Stimulated activated CD4-positive, alpha-beta T cell treated with anti-CD3 and anti-CD28 coated beads, Interleukin-1b, Interleukin-23, amount 100 ng/mL, for 1 hour (primary cell): Measurements from ENCODE around the gene CFAP45.

Experiments
- DNase-seq, 2 donors: peaks; one replicate each; pipeline ENCODE4 v3.0.0-alpha.2; 2020; ENCODE audit warnings: low read depth in 2 of 2

CFAP45 gene

GRCh38 chr1:159923203-159924024, 23.4 kb upstream of the CFAP45 start:
- peak; percentile 36 to 76 for DNase-seq

- DNase-seq = no peak
These were observed 22.7 kb upstream of the CFAP45 start for GRCh38 chr1:159922511-159923202.

- no peak for DNase-seq
These were observed 21.9 kb upstream of the CFAP45 start for GRCh38 chr1:159921700-159922504.

- DNase-seq = no peak
These were observed 21.3 kb upstream of the CFAP45 start for GRCh38 chr1:159921251-159921650.

- DNase-seq = no peak
These were observed 20.7 kb upstream of the CFAP45 start for GRCh38 chr1:159920651-159921050.

- no peak for DNase-seq
These were observed 20.2 kb upstream of the CFAP45 start for GRCh38 chr1:159920202-159920601.

- no peak for DNase-seq
These were observed 19.4 kb upstream of the CFAP45 start for GRCh38 chr1:159919236-159919865.

GRCh38 chr1:159918352-159919200, 18.6 kb upstream of the CFAP45 start:
- DNase-seq = no peak

GRCh38 chr1:159917533-159918351, 17.8 kb upstream of the CFAP45 start:
- DNase-seq = no peak

GRCh38 chr1:159916242-159917051, 16.5 kb upstream of the CFAP45 start:
- no peak for DNase-seq

GRCh38 chr1:159915571-159916241, 15.7 kb upstream of the CFAP45 start:
- no peak for DNase-seq

GRCh38 chr1:159914252-159915018, 14.5 kb upstream of the CFAP45 start:
- no peak for DNase-seq

- no peak for DNase-seq
These were observed 13.7 kb upstream of the CFAP45 start for GRCh38 chr1:159913451-159914192.

GRCh38 chr1:159911326-159912070, 11.5 kb upstream of the CFAP45 start:
- DNase-seq = no peak

- DNase-seq = no peak
These were observed 8.3 kb upstream of the CFAP45 start for GRCh38 chr1:159908031-159908940.
